SK-N-SH treated with all-trans-retinoic acid at 6 μM for 48 hours (cell line): ENCODE results near the gene ATF6.

Experiments
- ATAC-seq: fragments of 200-7000 bp; cut with Tn5 transposase; 3 replicates; pipeline ENCODE4 v1.9.1; 2020; ENCODE audit warnings: mild to moderate bottlenecking, moderate library complexity
- ARNTL ChIP-seq: fragments of 450-650 bp; formaldehyde crosslinking; IDR thresholded peaks from 2 replicates; pipeline ENCODE4 v1.5.0; 2020; ENCODE audit warnings: low read depth, mild to moderate bottlenecking, moderate library complexity, borderline replicate concordance
- BACH2 ChIP-seq: fragments of 250-450 bp; sonication (Bioruptor Pico); IDR thresholded peaks from 2 replicates; pipeline ENCODE4 v1.9.0; 2021; ENCODE audit warnings: mild to moderate bottlenecking, borderline replicate concordance
- ESRRG ChIP-seq: fragments of 250-450 bp; sonication (Bioruptor Pico); IDR thresholded peaks from 2 replicates; pipeline ENCODE4 v1.6.1; 2021; ENCODE audit warnings: mild to moderate bottlenecking
- ISL1 ChIP-seq: fragments of 250-450 bp; sonication (Bioruptor Pico); IDR thresholded peaks from 2 replicates; pipeline ENCODE4 v2.1.2; 2022; ENCODE audit warnings: mild to moderate bottlenecking, moderate library complexity
- OSR1 ChIP-seq: fragments of 250-450 bp; sonication (Bioruptor Pico); IDR thresholded peaks from 2 replicates; pipeline ENCODE4 v1.8.0; 2022; ENCODE audit warnings: moderate library complexity, mild to moderate bottlenecking, inconsistent platforms
- PPARA ChIP-seq: fragments of 250-450 bp; sonication (Bioruptor Pico); IDR thresholded peaks from 2 replicates; pipeline ENCODE4 v1.5.0; 2020; ENCODE audit warnings: mild to moderate bottlenecking, borderline replicate concordance
- RARB ChIP-seq: fragments of 250-450 bp; sonication (Bioruptor Pico); IDR thresholded peaks from 2 replicates; pipeline ENCODE4 v1.8.0; 2021; ENCODE audit warnings: mild to moderate bottlenecking, moderate library complexity
- TCF4 ChIP-seq: fragments of 250-450 bp; sonication (Bioruptor Pico); IDR thresholded peaks from 2 replicates; pipeline ENCODE4 v1.8.0; 2021; ENCODE audit warnings: mild to moderate bottlenecking, moderate library complexity, borderline replicate concordance
- ZC3H10 ChIP-seq: fragments of 250-450 bp; sonication (Bioruptor Pico); IDR thresholded peaks from 2 replicates; pipeline ENCODE4 v1.5.1; 2021; ENCODE audit warnings: mild to moderate bottlenecking, moderate library complexity
- ZFP3 ChIP-seq: fragments of 250-450 bp; sonication (Bioruptor Pico); IDR thresholded peaks from 2 replicates; pipeline ENCODE4 v1.5.0; 2020; ENCODE audit warnings: mild to moderate bottlenecking, moderate library complexity
- ZFP30 ChIP-seq: fragments of 450-650 bp; formaldehyde crosslinking; IDR thresholded peaks from 2 replicates; pipeline ENCODE4 v1.5.0; 2022; ENCODE audit warnings: mild to moderate bottlenecking, moderate library complexity
- ZNF565 ChIP-seq: fragments of 450-650 bp; formaldehyde crosslinking; conservative IDR thresholded peaks from 2 replicates; pipeline ENCODE4 v1.5.0; 2020; ENCODE audit warnings: low read depth, mild to moderate bottlenecking, moderate library complexity
- ZNF70 ChIP-seq: fragments of 450-650 bp; formaldehyde crosslinking; IDR thresholded peaks from 2 replicates; pipeline ENCODE4 v1.5.0; 2020; ENCODE audit warnings: mild to moderate bottlenecking, moderate library complexity
- ZNF8 ChIP-seq: fragments of 450-650 bp; formaldehyde crosslinking; IDR thresholded peaks from 2 replicates; pipeline ENCODE4 v1.5.0; 2020; ENCODE audit warnings: mild to moderate bottlenecking, moderate library complexity
- TF ChIP-seq, protein P1 (sequence below): fragments of 250-450 bp; sonication (Bioruptor Pico); IDR thresholded peaks from 2 replicates; pipeline ENCODE4 v1.8.0; 2021; ENCODE audit warnings: low read depth, mild to moderate bottlenecking, moderate library complexity, borderline replicate concordance
- TF ChIP-seq, protein P2 (sequence below): fragments of 250-450 bp; sonication (Bioruptor Pico); IDR thresholded peaks from 2 replicates; pipeline ENCODE4 v1.5.0; 2020; ENCODE audit warnings: mild to moderate bottlenecking, moderate library complexity
- TF ChIP-seq, protein P3 (sequence below): fragments of 250-450 bp; sonication (Bioruptor Pico); IDR thresholded peaks from 2 replicates; pipeline ENCODE4 v1.5.1; 2021; ENCODE audit warnings: mild to moderate bottlenecking, moderate library complexity
- TF ChIP-seq, protein P4 (sequence below): fragments of 250-450 bp; sonication (Bioruptor Pico); IDR thresholded peaks from 2 replicates; pipeline ENCODE4 v1.5.1; 2020; ENCODE audit warnings: low read depth, mild to moderate bottlenecking, moderate library complexity
- TF ChIP-seq, protein P5 (sequence below): fragments of 250-450 bp; sonication (Bioruptor Pico); IDR thresholded peaks from 2 replicates; pipeline ENCODE4 v1.8.0; 2020; ENCODE audit warnings: mild to moderate bottlenecking, moderate library complexity, borderline replicate concordance

The ATF6 gene

DNA sequence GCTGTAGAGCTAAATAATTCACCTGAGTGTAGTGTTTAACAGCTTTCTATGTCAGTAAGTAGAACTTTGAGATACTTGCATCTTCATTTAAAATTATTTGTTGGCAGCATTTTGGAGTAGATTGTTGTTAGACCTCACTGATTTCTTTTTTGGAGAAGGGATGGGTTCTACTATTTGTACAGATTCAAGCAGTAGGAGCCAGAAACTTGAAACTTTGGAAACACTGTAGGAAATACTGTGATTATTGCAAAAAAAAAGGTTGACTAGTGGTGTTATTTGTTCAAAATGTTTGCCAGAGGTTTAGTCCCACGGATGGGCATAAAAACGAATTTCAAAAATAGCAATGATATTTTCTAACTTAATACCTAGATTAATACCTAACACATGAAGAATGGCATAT is 102.7 kb downstream of the ATF6 start (continued):
- TF ChIP-seq, protein P1, sequence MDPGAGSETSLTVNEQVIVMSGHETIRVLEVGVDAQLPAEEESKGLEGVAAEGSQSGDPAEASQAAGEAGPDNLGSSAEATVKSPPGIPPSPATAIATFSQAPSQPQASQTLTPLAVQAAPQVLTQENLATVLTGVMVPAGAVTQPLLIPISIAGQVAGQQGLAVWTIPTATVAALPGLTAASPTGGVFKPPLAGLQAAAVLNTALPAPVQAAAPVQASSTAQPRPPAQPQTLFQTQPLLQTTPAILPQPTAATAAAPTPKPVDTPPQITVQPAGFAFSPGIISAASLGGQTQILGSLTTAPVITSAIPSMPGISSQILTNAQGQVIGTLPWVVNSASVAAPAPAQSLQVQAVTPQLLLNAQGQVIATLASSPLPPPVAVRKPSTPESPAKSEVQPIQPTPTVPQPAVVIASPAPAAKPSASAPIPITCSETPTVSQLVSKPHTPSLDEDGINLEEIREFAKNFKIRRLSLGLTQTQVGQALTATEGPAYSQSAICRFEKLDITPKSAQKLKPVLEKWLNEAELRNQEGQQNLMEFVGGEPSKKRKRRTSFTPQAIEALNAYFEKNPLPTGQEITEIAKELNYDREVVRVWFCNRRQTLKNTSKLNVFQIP (CRISPR knock-in tag), result no peak
- no peak for TF ChIP-seq ZNF70 (CRISPR knock-in tag)
- TF ChIP-seq ISL1 (CRISPR knock-in tag), result no peak
- no peak for TF ChIP-seq BACH2
- TF ChIP-seq OSR1, result no peak

DNA sequence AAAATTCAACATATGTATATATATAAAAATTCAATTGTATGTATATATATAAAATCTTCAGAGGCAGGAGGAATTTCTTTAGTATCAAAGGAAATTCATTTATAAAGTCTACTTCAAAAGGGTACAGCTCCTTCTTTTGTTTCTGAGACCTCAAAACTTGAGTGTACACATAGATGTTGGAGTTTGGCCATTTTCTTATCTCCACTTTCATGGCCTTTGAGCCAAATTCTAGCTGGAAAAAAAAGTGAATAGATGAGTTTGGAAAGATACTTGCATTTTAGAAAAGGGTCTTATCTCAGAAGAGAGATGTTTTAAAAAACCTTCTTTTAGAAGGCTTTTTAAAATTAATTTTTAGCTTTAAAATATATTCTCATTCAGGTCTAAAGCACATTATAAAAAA is 103.2 kb downstream of the ATF6 start:
- no peak for ATAC-seq
- TF ChIP-seq, protein P2, sequence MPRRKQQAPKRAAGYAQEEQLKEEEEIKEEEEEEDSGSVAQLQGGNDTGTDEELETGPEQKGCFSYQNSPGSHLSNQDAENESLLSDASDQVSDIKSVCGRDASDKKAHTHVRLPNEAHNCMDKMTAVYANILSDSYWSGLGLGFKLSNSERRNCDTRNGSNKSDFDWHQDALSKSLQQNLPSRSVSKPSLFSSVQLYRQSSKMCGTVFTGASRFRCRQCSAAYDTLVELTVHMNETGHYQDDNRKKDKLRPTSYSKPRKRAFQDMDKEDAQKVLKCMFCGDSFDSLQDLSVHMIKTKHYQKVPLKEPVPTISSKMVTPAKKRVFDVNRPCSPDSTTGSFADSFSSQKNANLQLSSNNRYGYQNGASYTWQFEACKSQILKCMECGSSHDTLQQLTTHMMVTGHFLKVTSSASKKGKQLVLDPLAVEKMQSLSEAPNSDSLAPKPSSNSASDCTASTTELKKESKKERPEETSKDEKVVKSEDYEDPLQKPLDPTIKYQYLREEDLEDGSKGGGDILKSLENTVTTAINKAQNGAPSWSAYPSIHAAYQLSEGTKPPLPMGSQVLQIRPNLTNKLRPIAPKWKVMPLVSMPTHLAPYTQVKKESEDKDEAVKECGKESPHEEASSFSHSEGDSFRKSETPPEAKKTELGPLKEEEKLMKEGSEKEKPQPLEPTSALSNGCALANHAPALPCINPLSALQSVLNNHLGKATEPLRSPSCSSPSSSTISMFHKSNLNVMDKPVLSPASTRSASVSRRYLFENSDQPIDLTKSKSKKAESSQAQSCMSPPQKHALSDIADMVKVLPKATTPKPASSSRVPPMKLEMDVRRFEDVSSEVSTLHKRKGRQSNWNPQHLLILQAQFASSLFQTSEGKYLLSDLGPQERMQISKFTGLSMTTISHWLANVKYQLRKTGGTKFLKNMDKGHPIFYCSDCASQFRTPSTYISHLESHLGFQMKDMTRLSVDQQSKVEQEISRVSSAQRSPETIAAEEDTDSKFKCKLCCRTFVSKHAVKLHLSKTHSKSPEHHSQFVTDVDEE (CRISPR knock-in tag), result no peak
- TF ChIP-seq, protein P3, sequence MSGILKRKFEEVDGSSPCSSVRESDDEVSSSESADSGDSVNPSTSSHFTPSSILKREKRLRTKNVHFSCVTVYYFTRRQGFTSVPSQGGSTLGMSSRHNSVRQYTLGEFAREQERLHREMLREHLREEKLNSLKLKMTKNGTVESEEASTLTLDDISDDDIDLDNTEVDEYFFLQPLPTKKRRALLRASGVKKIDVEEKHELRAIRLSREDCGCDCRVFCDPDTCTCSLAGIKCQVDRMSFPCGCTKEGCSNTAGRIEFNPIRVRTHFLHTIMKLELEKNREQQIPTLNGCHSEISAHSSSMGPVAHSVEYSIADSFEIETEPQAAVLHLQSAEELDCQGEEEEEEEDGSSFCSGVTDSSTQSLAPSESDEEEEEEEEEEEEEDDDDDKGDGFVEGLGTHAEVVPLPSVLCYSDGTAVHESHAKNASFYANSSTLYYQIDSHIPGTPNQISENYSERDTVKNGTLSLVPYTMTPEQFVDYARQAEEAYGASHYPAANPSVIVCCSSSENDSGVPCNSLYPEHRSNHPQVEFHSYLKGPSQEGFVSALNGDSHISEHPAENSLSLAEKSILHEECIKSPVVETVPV (CRISPR knock-in tag), result no peak
- no peak for TF ChIP-seq BACH2
- TF ChIP-seq, protein P1 (CRISPR knock-in tag), result no peak
- TF ChIP-seq ZNF70 (CRISPR knock-in tag), result no peak
- no peak for TF ChIP-seq ISL1 (CRISPR knock-in tag)
- TF ChIP-seq, protein P4, sequence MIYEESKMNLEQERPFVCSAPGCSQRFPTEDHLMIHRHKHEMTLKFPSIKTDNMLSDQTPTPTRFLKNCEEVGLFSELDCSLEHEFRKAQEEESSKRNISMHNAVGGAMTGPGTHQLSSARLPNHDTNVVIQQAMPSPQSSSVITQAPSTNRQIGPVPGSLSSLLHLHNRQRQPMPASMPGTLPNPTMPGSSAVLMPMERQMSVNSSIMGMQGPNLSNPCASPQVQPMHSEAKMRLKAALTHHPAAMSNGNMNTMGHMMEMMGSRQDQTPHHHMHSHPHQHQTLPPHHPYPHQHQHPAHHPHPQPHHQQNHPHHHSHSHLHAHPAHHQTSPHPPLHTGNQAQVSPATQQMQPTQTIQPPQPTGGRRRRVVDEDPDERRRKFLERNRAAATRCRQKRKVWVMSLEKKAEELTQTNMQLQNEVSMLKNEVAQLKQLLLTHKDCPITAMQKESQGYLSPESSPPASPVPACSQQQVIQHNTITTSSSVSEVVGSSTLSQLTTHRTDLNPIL (CRISPR knock-in tag), result no peak
- TF ChIP-seq ZNF565 (CRISPR knock-in tag), result no peak
- no peak for TF ChIP-seq RARB (CRISPR knock-in tag)
- TF ChIP-seq ZNF8 (CRISPR knock-in tag), result no peak
- TF ChIP-seq TCF4 (CRISPR knock-in tag), result no peak
- no peak for TF ChIP-seq ZC3H10 (CRISPR knock-in tag)
- no peak for TF ChIP-seq PPARA
- no peak for TF ChIP-seq ESRRG (CRISPR knock-in tag)
- TF ChIP-seq OSR1, result no peak

DNA sequence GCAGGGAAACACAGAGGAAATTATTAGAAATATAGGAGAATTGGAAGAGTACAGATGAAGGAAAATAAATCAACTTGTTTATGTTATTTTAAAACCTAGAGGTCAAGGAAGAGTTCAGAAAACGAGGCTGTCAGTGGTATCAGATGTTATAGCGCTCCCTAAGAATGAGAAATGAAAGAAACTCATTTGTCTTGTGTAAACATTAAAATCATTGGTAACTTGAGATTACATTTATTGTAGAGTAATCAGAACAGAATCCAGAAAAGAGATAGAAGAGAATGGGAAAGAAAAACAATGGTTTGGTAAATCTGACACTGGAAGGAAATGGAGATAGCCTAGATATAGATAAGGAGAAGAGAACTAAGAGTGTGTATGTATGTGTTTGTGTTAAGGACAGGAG is 106.4 kb downstream of the ATF6 start:
- TF ChIP-seq ZFP30 (CRISPR knock-in tag) (no peak), TCF4 (CRISPR knock-in tag) (no peak), RARB (CRISPR knock-in tag) (no peak), ZNF70 (CRISPR knock-in tag) (no peak), PPARA (no peak), ZNF565 (CRISPR knock-in tag) (no peak), ZFP3 (CRISPR knock-in tag) (no peak), ARNTL (CRISPR knock-in tag) (no peak), ZNF8 (CRISPR knock-in tag) (no peak)
- TF ChIP-seq, protein P1 (CRISPR knock-in tag), result no peak
- TF ChIP-seq, protein P5, sequence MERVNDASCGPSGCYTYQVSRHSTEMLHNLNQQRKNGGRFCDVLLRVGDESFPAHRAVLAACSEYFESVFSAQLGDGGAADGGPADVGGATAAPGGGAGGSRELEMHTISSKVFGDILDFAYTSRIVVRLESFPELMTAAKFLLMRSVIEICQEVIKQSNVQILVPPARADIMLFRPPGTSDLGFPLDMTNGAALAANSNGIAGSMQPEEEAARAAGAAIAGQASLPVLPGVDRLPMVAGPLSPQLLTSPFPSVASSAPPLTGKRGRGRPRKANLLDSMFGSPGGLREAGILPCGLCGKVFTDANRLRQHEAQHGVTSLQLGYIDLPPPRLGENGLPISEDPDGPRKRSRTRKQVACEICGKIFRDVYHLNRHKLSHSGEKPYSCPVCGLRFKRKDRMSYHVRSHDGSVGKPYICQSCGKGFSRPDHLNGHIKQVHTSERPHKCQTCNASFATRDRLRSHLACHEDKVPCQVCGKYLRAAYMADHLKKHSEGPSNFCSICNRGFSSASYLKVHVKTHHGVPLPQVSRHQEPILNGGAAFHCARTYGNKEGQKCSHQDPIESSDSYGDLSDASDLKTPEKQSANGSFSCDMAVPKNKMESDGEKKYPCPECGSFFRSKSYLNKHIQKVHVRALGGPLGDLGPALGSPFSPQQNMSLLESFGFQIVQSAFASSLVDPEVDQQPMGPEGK (CRISPR knock-in tag), result no peak

More for the DNA sequence above, 106.4 kb downstream of the ATF6 start:
- ATAC-seq, result no peak
